ENCODE measurements around the gene JAG1.

GRCh38 chr20:10621149-10621548 lies 52.6 kb downstream of the JAG1 start:
- TF ChIP-seq, protein P1, sequence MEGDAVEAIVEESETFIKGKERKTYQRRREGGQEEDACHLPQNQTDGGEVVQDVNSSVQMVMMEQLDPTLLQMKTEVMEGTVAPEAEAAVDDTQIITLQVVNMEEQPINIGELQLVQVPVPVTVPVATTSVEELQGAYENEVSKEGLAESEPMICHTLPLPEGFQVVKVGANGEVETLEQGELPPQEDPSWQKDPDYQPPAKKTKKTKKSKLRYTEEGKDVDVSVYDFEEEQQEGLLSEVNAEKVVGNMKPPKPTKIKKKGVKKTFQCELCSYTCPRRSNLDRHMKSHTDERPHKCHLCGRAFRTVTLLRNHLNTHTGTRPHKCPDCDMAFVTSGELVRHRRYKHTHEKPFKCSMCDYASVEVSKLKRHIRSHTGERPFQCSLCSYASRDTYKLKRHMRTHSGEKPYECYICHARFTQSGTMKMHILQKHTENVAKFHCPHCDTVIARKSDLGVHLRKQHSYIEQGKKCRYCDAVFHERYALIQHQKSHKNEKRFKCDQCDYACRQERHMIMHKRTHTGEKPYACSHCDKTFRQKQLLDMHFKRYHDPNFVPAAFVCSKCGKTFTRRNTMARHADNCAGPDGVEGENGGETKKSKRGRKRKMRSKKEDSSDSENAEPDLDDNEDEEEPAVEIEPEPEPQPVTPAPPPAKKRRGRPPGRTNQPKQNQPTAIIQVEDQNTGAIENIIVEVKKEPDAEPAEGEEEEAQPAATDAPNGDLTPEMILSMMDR (IDR thresholded peaks at IDR 0.05; ENCODE audit: low read depth, low read length), result no peak
- TF ChIP-seq EZH2phosphoT487 (IDR thresholded peaks at IDR 0.05; ENCODE audit: low read depth), result no peak
